ENCODE measurements around the gene ZBTB7B.

The ZBTB7B gene

DNA sequence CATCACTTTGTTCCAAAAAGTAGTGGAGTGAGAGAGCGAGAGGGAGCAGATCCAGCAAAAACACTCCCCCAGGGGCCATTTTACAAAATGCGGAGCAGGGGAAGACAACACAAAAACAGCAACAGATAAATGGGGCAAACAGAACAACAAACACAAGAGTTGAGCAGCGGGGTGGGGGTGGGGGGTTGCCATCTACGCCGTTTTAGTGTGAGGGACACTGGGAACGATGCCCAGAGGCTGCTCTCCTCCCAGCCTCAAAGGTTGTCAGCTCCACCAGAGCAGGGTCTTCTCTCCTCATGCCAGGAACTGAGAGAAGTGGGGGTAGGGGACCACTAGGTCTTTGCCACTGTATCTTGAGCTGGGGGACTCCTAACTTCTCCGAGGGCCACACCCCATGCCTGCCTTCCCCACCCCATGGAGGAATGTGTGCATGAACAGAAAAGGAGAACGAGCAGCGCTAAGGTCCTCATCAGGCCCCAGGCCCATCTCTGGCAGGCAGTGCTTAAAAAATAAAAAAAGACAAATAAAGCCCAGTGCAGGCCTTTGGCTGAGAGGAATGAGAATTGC, 45.4 kb upstream of the ZBTB7B start:
- no peak overlapping the region for H3K4me3 ChIP-seq (replicated peaks; ENCODE audit: low read depth, low read length)
- no peak for TF ChIP-seq CTCF (IDR thresholded peaks at IDR 0.05; ENCODE audit: low read depth, low read length, missing control alignments)

DNA sequence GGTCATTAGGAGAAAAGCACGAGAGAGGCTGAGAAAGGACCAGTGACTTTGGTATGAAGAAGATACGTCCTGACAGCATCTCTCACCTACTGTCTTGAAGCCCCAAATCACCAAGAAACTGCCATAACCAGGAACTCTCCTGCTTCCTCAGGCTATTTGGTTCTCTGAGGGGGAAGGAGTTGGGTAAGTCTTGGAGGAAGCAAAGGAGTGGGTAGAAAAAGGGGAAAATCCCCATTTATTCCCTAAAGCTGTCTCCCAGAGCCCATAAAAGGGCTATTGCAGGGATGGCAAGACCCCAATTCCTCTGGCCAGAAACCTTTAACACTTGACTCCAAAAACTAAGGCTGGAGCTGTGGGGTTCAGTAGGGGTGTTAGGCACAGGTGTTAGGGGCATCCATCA, 44.6 kb upstream of the ZBTB7B start:
- DNase-seq (ENCODE audit: extremely low read depth, low read depth): no peak
- no peak overlapping the region for H3K4me3 ChIP-seq (replicated peaks; ENCODE audit: low read depth, low read length)

More for the DNA sequence above, 45.4 kb upstream of the ZBTB7B start:
- no peak for DNase-seq (ENCODE audit: extremely low read depth, low read depth)

DNA sequence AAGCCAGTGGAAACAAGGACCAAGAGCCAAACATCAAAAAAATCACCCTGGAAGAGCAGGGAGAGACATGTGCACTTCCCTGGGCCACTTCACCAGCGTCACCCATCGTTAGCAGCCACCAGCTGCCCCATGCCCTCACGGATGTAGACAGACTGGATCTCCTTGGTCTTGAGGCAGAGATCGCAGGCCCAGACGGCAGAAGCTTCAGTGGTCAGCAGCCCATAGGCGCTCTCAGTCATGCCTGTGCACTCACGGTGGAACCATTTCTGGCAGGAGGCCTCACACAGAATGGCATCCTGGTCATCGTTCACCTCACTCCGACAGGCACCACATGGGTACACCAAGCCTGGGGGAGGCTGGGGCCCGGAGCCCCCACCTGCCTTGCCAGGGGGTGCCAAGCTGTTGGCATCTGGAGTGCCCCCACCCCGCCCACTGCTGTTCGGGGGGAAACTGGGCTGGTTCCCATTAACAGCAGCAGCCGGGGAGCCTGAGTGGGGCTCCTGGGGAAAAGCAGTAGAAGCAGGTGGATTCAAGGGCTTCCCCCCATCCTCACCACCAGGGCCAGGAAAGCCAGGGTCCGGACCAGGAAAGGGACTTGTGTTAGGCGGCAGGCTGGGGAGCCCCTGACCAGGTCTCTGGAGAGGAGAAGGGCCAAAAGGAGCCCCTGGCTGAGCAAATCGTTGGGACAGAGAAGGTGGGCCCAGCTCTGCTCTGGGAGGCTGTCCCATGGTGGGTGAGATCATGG, 43.7 kb upstream of the ZBTB7B start:
- no peak overlapping the region for H3K4me3 ChIP-seq (replicated peaks; ENCODE audit: low read depth, low read length)
- no peak for DNase-seq (ENCODE audit: extremely low read depth, low read depth)
- TF ChIP-seq CTCF (IDR thresholded peaks at IDR 0.05; ENCODE audit: low read depth, low read length, missing control alignments): no peak

More for the DNA sequence above, 44.6 kb upstream of the ZBTB7B start:
- no peak for TF ChIP-seq CTCF (IDR thresholded peaks at IDR 0.05; ENCODE audit: low read depth, low read length, missing control alignments)

DNA sequence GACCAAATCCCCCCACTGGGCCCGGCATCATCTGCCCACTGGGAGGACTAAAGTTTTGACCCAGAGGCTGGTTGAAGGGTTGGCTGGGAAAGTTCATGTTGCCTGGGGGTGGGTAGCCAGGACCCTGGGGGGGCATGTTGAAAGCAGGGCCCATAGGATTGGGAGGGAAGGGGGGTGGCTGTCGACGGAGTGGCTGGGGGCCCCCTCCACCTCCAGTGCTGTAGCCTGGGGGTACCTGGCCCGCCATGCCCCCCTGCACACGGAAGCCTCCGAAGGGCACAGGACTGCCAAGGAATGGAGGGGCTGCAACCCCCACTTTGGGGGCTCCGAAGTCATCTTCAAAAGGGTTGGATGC, 43.2 kb upstream of the ZBTB7B start:
- no peak for DNase-seq (ENCODE audit: extremely low read depth, low read depth)
- no peak for TF ChIP-seq CTCF (IDR thresholded peaks at IDR 0.05; ENCODE audit: low read depth, low read length, missing control alignments)
- no peak overlapping the region for H3K4me3 ChIP-seq (replicated peaks; ENCODE audit: low read depth, low read length)

- no peak for TF ChIP-seq CTCF (IDR thresholded peaks at IDR 0.05; ENCODE audit: low read depth, low read length, missing control alignments)
- peak overlapping the region; percentile 64 for H3K4me3 ChIP-seq (replicated peaks; ENCODE audit: low read depth, low read length)
- no peak for DNase-seq (ENCODE audit: extremely low read depth, low read depth)
Measured at GRCh38 chr1:154960446-154961136, 42.0 kb upstream of the ZBTB7B start.

GRCh38 chr1:154961207-154962155, 41.1 kb upstream of the ZBTB7B start, which contains the start of gene PYGO2:
TSS of gene PYGO2 (minus strand) at chr1:154961782. CDS start at chr1:154961576, 206 bp downstream.
- DNase-seq (ENCODE audit: extremely low read depth, low read depth): no peak
- peak; percentile 9 for TF ChIP-seq CTCF (IDR thresholded peaks at IDR 0.05; ENCODE audit: low read depth, low read length, missing control alignments)
- H3K4me3 ChIP-seq (replicated peaks; ENCODE audit: low read depth, low read length): peak within 1 kb of the TSS; percentile 64

All from HFF-Myc (cell line).